ENCODE measurements around the gene PERP. TPM values are rescaled to one million over a fixed set of nuclear protein-coding genes. Genes with fewer than 3 reads are reported as not detected.
"Not testable (repeated sequence)": the region's sequence is repeated elsewhere in the genome, so short reads cannot be mapped to it uniquely, and the experiment has no call there.

PERP gene
- polyA plus RNA-seq, 1 of the 3 experiments (the other 2 are of a cell fraction) = 0.02 TPM

- H3K27me3 ChIP-seq (ENCODE audit: insufficient read depth) = no peaks in the 10 kb centered on the region
These were observed 25.0 kb downstream of the PERP start for GRCh38 chr6:138082232-138082631.

GRCh38 chr6:138079556-138079955 lies 27.7 kb downstream of the PERP start:
- H2AFZ ChIP-seq (ENCODE audit: low read depth); H4K20me1 ChIP-seq (ENCODE audit: insufficient read depth); H3K9me2 ChIP-seq; H3K79me2 ChIP-seq (ENCODE audit: insufficient read depth); POLR2A ChIA-PET; H3K27ac ChIP-seq (ENCODE audit: low read depth in 2 of 2, low read length in 1 of 2); H3K36me3 ChIP-seq (replicated peaks in 1 of 2; ENCODE audit: control insufficient read depth in 1 of 2, insufficient read depth in 2 of 2, low read length in 1 of 2); DNase-seq; H3K4me3 ChIP-seq (ENCODE audit: low read depth in 2 of 2, low read length in 1 of 2); H3K4me2 ChIP-seq; H3K27me3 ChIP-seq (ENCODE audit: insufficient read depth); CTCF ChIA-PET; H3K9ac ChIP-seq; H3K4me1 ChIP-seq (ENCODE audit: control insufficient read depth in 1 of 2, insufficient read depth in 2 of 2, low read depth in 1 of 2, low read length in 1 of 2); H3K9me3 ChIP-seq; H3F3A ChIP-seq (replicated peaks; ENCODE audit: insufficient read depth): not testable (repeated sequence)

More at GRCh38 chr6:138082232-138082631, 25.0 kb downstream of the PERP start:
- ChIA-PET POLR2A (no interaction called here), CTCF (no interaction called here)
- H3K9me2 ChIP-seq = no peaks in the 10 kb centered on the region
- H3F3A ChIP-seq (replicated peaks; ENCODE audit: insufficient read depth) = no peaks in the 10 kb centered on the region
- H3K4me3 ChIP-seq (ENCODE audit: low read depth in 2 of 2, low read length in 1 of 2) = no peak overlapping the region
- WGBS (ENCODE audit: low lambda C conversion rate) = 29% methylated on average over 11 of the region's 12 CpGs
- no peaks in the 10 kb centered on the region for H3K36me3 ChIP-seq (replicated peaks in 1 of 2; ENCODE audit: control insufficient read depth in 1 of 2, insufficient read depth in 2 of 2, low read length in 1 of 2)
- H4K20me1 ChIP-seq (ENCODE audit: insufficient read depth) = no peaks in the 10 kb centered on the region
- H3K9ac ChIP-seq = no peak overlapping the region
- no peak for TF ChIP-seq ELF1 (IDR thresholded peaks at IDR 0.05)
- no peak for TF ChIP-seq TAF1 (IDR thresholded peaks at IDR 0.05; ENCODE audit: borderline replicate concordance, low read depth, low read length)
- no peak for TF ChIP-seq USF1 (IDR thresholded peaks at IDR 0.05; ENCODE audit: borderline replicate concordance, low read depth)
- no peak for TF ChIP-seq FOXM1 (IDR thresholded peaks at IDR 0.05; ENCODE audit: low read depth)
- H3K79me2 ChIP-seq (ENCODE audit: insufficient read depth) = no peaks in the 10 kb centered on the region
- H2AFZ ChIP-seq (ENCODE audit: low read depth) = no peak overlapping the region
- no peaks in the 10 kb centered on the region for H3K9me3 ChIP-seq
- no peaks in the 10 kb centered on the region for H3K4me1 ChIP-seq (ENCODE audit: control insufficient read depth in 1 of 2, insufficient read depth in 2 of 2, low read depth in 1 of 2, low read length in 1 of 2)
- H3K27ac ChIP-seq (ENCODE audit: low read depth in 2 of 2, low read length in 1 of 2) = no peak overlapping the region
- DNase-seq = no peak
- no peak overlapping the region for H3K4me2 ChIP-seq

- Histone ChIP-seq H3K4me3 (ENCODE audit: low read depth in 2 of 2, low read length in 1 of 2) (no peak overlapping the region), H4K20me1 (ENCODE audit: insufficient read depth) (no peaks in the 10 kb centered on the region), H3K4me2 (no peak overlapping the region), H3K9me2 (no peaks in the 10 kb centered on the region), H3K27me3 (ENCODE audit: insufficient read depth) (no peaks in the 10 kb centered on the region), H3K27ac (ENCODE audit: low read depth in 2 of 2, low read length in 1 of 2) (no peak overlapping the region), H3K79me2 (ENCODE audit: insufficient read depth) (no peaks in the 10 kb centered on the region), H3K9me3 (no peaks in the 10 kb centered on the region), H2AFZ (ENCODE audit: low read depth) (no peak overlapping the region), H3K36me3 (replicated peaks in 1 of 2; ENCODE audit: control insufficient read depth in 1 of 2, insufficient read depth in 2 of 2, low read length in 1 of 2) (no peaks in the 10 kb centered on the region), H3K4me1 (ENCODE audit: control insufficient read depth in 1 of 2, insufficient read depth in 2 of 2, low read depth in 1 of 2, low read length in 1 of 2) (no peaks in the 10 kb centered on the region), H3K9ac (no peak overlapping the region), H3F3A (replicated peaks; ENCODE audit: insufficient read depth) (no peaks in the 10 kb centered on the region)
- no peak for TF ChIP-seq TEAD4 (IDR thresholded peaks at IDR 0.05; ENCODE audit: borderline replicate concordance, insufficient read depth)
- TF ChIP-seq MAX (IDR thresholded peaks at IDR 0.05; ENCODE audit: low read depth) = no peak
- TF ChIP-seq ELF1 (IDR thresholded peaks at IDR 0.05) = no peak
- TF ChIP-seq GATA2 (CRISPR knock-in tag; IDR thresholded peaks at IDR 0.05) = no peak
- TF ChIP-seq SMC3 (IDR thresholded peaks at IDR 0.05; ENCODE audit: low read depth, low read length) = no peak
- TF ChIP-seq TAF1 (IDR thresholded peaks at IDR 0.05; ENCODE audit: borderline replicate concordance, low read depth, low read length) = no peak
- TF ChIP-seq ZBTB33 (IDR thresholded peaks at IDR 0.05; ENCODE audit: borderline replicate concordance, low read depth) = no peak
- TF ChIP-seq FOXM1 (IDR thresholded peaks at IDR 0.05; ENCODE audit: low read depth) = no peak
- TF ChIP-seq EP300 (IDR thresholded peaks at IDR 0.05; ENCODE audit: borderline replicate concordance in 1 of 2, low read depth in 1 of 2, low read length in 1 of 2) = no peak
- no peak for TF ChIP-seq MXI1 (IDR thresholded peaks at IDR 0.05; ENCODE audit: low read depth, low read length)
- no peak for TF ChIP-seq CHD2 (IDR thresholded peaks at IDR 0.05; ENCODE audit: low read length, partially characterized antibody)
- no peak for TF ChIP-seq RXRA (IDR thresholded peaks at IDR 0.05; ENCODE audit: borderline replicate concordance, low read depth)
- TF ChIP-seq PBX3 (IDR thresholded peaks at IDR 0.05) = no peak
- no peak for TF ChIP-seq RAD21 (IDR thresholded peaks at IDR 0.05; ENCODE audit: low read length)
- no peak for TF ChIP-seq NRF1 (IDR thresholded peaks at IDR 0.05; ENCODE audit: low read depth, low read length)
- TF ChIP-seq SIN3A (IDR thresholded peaks at IDR 0.05; ENCODE audit: borderline replicate concordance, low read depth, low read length) = no peak
- TF ChIP-seq USF1 (IDR thresholded peaks at IDR 0.05; ENCODE audit: borderline replicate concordance, low read depth) = no peak
- TF ChIP-seq FOSL2 (IDR thresholded peaks at IDR 0.05; ENCODE audit: borderline replicate concordance, low read depth) = no peak
- 13% methylated on average over 2 of the region's 2 CpGs for WGBS (ENCODE audit: low lambda C conversion rate)
- POLR2A ChIA-PET = no interaction called here
- no peak for DNase-seq
- CTCF ChIA-PET = interaction anchor here (1.0 kb wide), 1 partner anchor 9 kb away, joined by 3 read pairs; no protein-coding TSS in a partner anchor
These were observed 28.7 kb downstream of the PERP start for GRCh38 chr6:138078491-138078890.

Data from SK-N-SH (cell line).